Gastroesophageal sphincter (tissue), 3 donors: Measurements from ENCODE around the gene SMAD6.

ENCODE experiments used
- CTCF ChIP-seq, 4 experiments: fragments of 200-600 bp in 2 of 4; fragments of 450-650 bp in 2 of 4; sonication (generic) in 1 of 4; IDR thresholded peaks; one replicate each; pipeline ENCODE4 v1.5.1; 2017 to 2019; ENCODE audit warnings: antibody characterized with exemption in 4 of 4, mild to moderate bottlenecking in 2 of 4, moderate library complexity in 2 of 4
- POLR2A ChIP-seq, 2 donors: fragments of 450-650 bp; IDR thresholded peaks; one replicate each; pipeline ENCODE4 v1.6.1; 2017; ENCODE audit warnings: antibody characterized with exemption in 2 of 2, mild to moderate bottlenecking in 2 of 2, moderate library complexity in 1 of 2

- no peak for TF ChIP-seq POLR2A (IDR thresholded peaks at IDR 0.05)
- no peak for TF ChIP-seq CTCF (IDR thresholded peaks at IDR 0.05)
Observed at GRCh38 chr15:66816201-66816600, 114.2 kb downstream of the SMAD6 start.
